ENCODE measurements around the gene LAMTOR2. TPM values are rescaled to one million over a fixed set of nuclear protein-coding genes. Genes with fewer than 3 reads are reported as not detected.
A peak's percentile ranks its signal among the peaks of the same experiment; 100 is the strongest.

The LAMTOR2 gene
- total and polyA plus RNA-seq, 10 of the 15 experiments (the other 5 are each of a cell fraction or from before 2014, with no cell fraction given), result 71.9 to 264 (median 97.0) TPM

- no peak overlapping the region for H3K27ac ChIP-seq (ENCODE audit: control insufficient read depth, insufficient read depth)
- in situ Hi-C loops (cut with MboI), result no loop called here
- RAD21 ChIA-PET (ENCODE audit: unreplicated experiment), result no interaction called here
Measured at GRCh38 chr1:156081917-156082308, 27.3 kb downstream of the LAMTOR2 start.

More at GRCh38 chr1:156081917-156082308, 27.3 kb downstream of the LAMTOR2 start:
- peak overlapping the region; percentile 0; the same call in 1 of the 2 replicates for H3K9ac ChIP-seq (ENCODE audit: control insufficient read depth, insufficient read depth, low read length)
- BruUV-seq (replicated peaks), result no TSS peak
- H4K20me1 ChIP-seq (ENCODE audit: control insufficient read depth, insufficient read depth), result no peaks in the 10 kb centered on the region
- WGBS (ENCODE audit: insufficient coverage, insufficient replicate concordance, low lambda C conversion rate, missing lambda C conversion rate), result 0% methylated on average over 3 of the region's 10 CpGs
- ChIA-PET SMC1A (ENCODE audit: uncharacterized antibody, unreplicated experiment) (interaction anchor here (1.2 to 3.4 kb wide), 4 partner anchors 9 to 48 kb away, joined by 3 to 13 read pairs (median 4); no protein-coding TSS in a partner anchor), CTCF (interaction anchor here (1.1 kb wide), 1 partner anchor 14 kb away, joined by 5 read pairs; no protein-coding TSS in a partner anchor), POLR2A (interaction anchor here (1.4 kb wide), 1 partner anchor 12 kb away, joined by 3 read pairs; no protein-coding TSS in a partner anchor)
- peaks cover 0 to 2% of the 10 kb centered on the region in 2 experiments; a peak in 1 of 4 replicates for H3K27me3 ChIP-seq (replicated peaks in 1 of 2; ENCODE audit: control insufficient read depth in 2 of 2, insufficient read depth in 2 of 2, low read length in 1 of 2)
- FAIRE-seq, result no peak
- peak overlapping the region; percentile 95 for H3K4me3 ChIP-seq
- peak overlapping the region; percentile 56 for H2AFZ ChIP-seq (ENCODE audit: control insufficient read depth, low read depth, low read length)
- H3K4me1 ChIP-seq (ENCODE audit: control insufficient read depth, insufficient read depth, low read length), result peaks cover 3% of the 10 kb centered on the region; the same call in 1 of the 2 replicates
- no peaks in the 10 kb centered on the region for H3K79me2 ChIP-seq (ENCODE audit: control insufficient read depth, insufficient read depth, low read length)
- TF ChIP-seq LARP7 (IDR thresholded peaks at IDR 0.05) (no peak), PAX5 (IDR thresholded peaks at IDR 0.05; ENCODE audit: borderline replicate concordance, low read depth, low read length) (no peak), EGR1 (IDR thresholded peaks at IDR 0.05; ENCODE audit: borderline replicate concordance in 1 of 2, low read depth in 2 of 2, low read length in 2 of 2) (no peak), IKZF2 (IDR thresholded peaks at IDR 0.05) (no peak), MYB (IDR thresholded peaks at IDR 0.05; ENCODE audit: borderline replicate concordance, low read depth, low read length) (no peak), KDM1A (IDR thresholded peaks at IDR 0.05; ENCODE audit: borderline replicate concordance) (no peak), ZNF24 (IDR thresholded peaks at IDR 0.05) (no peak), IRF5 (IDR thresholded peaks at IDR 0.05; ENCODE audit: borderline replicate concordance) (no peak), E2F8 (IDR thresholded peaks at IDR 0.05; ENCODE audit: low read depth, partially characterized antibody) (no peak), RCOR1 (conservative IDR thresholded peaks at IDR 0.05; ENCODE audit: low read depth, low read length) (no peak), CHD1 (IDR thresholded peaks at IDR 0.05; ENCODE audit: low read depth, low read length) (no peak)
- TF ChIP-seq, protein P1, sequence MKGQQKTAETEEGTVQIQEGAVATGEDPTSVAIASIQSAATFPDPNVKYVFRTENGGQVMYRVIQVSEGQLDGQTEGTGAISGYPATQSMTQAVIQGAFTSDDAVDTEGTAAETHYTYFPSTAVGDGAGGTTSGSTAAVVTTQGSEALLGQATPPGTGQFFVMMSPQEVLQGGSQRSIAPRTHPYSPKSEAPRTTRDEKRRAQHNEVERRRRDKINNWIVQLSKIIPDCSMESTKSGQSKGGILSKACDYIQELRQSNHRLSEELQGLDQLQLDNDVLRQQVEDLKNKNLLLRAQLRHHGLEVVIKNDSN (IDR thresholded peaks at IDR 0.05; ENCODE audit: borderline replicate concordance, extremely low read length, insufficient read depth, low read depth, low read length), result no peak
- H3K36me3 ChIP-seq (ENCODE audit: control insufficient read depth in 2 of 2, insufficient read depth in 2 of 2, low read length in 1 of 2), result no peaks in the 10 kb centered on the region
- ATAC-seq, result no peak
- no peaks in the 10 kb centered on the region; the same call in 2 of the 3 replicates for H3K9me3 ChIP-seq (replicated peaks; ENCODE audit: control insufficient read depth, insufficient read depth, low read length)
- H3K4me2 ChIP-seq (ENCODE audit: control insufficient read depth, insufficient read depth), result peak overlapping the region; percentile 87
- intact Hi-C loops (cut with micrococcal nuclease; ENCODE audit: unreplicated experiment), result no loop called here
- DNase-seq (ENCODE audit: low read depth, low spot score), result no peak

Measured in GM12878 (cell line).